Type B pancreatic cell (in vitro differentiated cells): ENCODE data around the gene SYNGR4. TPM values are rescaled to one million over a fixed set of nuclear protein-coding genes. Genes with fewer than 3 reads are reported as not detected.

Source experiments
- DNase-seq: peaks from one replicate; pipeline ENCODE4 v3.0.0; 2021; ENCODE audit warnings: mixed read lengths; ENCODE audit not compliant: unreplicated experiment; ENCODE audit errors: extremely low spot score
- H3K27ac Mint-ChIP-seq: 2 replicates; pipeline ENCODE4 v1.8.0; 2021; ENCODE audit warnings: mild to moderate bottlenecking, mixed read lengths
- H3K27me3 Mint-ChIP-seq: 2 replicates; pipeline ENCODE4 v1.8.0; 2021; ENCODE audit warnings: mixed read lengths
- H3K36me3 Mint-ChIP-seq: 2 replicates; pipeline ENCODE4 v1.8.0; 2021; ENCODE audit warnings: mixed read lengths
- H3K4me1 Mint-ChIP-seq: one replicate; pipeline ENCODE4 v1.8.0; 2021; ENCODE audit warnings: mixed read lengths; ENCODE audit not compliant: unreplicated experiment
- H3K4me3 Mint-ChIP-seq: 2 replicates; pipeline ENCODE4 v1.8.0; 2021; ENCODE audit warnings: mild to moderate bottlenecking, mixed read lengths
- H3K9me3 Mint-ChIP-seq: 2 replicates; pipeline ENCODE4 v1.8.0; 2021; ENCODE audit warnings: mixed read lengths
- total RNA-seq: library from RNA; stranded (reverse); gene quantifications from 2 replicates; pipeline ENCODE4 v1.2.1, GENCODE V29; 2021; ENCODE audit warnings: low replicate concordance
- TF ChIP-seq, protein P1 (sequence below): fragments of 200-600 bp; sonication (generic); conservative IDR thresholded peaks from 2 replicates; pipeline ENCODE4 v1.5.0; 2021; ENCODE audit warnings: antibody characterized with exemption, mild to moderate bottlenecking

The SYNGR4 gene
- total RNA-seq, 1 donor from 2014 or later = not detected

DNA sequence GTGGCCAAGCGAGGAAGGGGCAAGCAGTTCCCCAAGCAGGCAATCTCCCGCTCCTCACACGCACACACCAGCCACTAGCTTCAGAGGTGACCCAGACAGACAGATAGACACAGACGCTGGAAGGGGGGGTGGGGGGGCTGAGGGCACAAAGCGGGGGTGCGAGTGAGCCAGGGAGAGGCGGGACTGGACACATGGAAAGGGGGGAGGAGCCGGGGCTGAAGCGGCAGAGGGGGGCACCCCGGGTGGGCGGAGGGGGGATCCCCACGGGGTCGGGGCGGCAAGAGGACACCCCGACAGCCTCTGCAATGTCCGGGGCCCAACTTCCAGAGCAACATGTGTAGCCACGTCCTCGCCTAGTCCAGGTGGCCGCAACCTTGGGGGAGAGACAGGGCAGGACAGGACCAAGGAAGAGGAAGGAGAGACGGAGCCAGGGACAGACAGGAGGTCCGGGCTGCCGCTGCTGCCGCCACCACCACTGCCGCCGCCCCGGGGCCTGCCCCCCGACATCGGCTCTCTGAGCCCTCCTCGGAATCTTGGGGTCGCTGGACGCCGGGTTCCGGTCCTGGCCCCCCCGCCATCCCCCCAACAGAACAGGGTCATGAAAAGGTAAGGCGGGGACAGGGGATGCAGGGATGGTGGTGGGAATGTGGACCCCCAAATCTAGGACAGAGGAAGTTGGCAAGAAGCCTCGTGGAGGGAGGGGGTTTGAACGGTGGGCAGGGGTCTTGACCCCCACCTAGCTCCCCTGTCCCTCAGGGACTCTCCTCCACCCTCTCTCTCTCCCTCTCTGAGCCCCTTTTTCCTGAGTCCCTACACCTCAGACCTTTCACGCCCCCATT is 30.4 kb downstream of the SYNGR4 start:
- H3K36me3 Mint-ChIP-seq = peaks cover 4% of the 10 kb centered on the region
- peak overlapping the region; percentile 76 for H3K4me3 Mint-ChIP-seq
- peaks cover 54% of the 10 kb centered on the region for H3K27me3 Mint-ChIP-seq
- DNase-seq = no peak
- H3K9me3 Mint-ChIP-seq = no peaks in the 10 kb centered on the region
- H3K27ac Mint-ChIP-seq = no peak overlapping the region
- TF ChIP-seq, protein P1, sequence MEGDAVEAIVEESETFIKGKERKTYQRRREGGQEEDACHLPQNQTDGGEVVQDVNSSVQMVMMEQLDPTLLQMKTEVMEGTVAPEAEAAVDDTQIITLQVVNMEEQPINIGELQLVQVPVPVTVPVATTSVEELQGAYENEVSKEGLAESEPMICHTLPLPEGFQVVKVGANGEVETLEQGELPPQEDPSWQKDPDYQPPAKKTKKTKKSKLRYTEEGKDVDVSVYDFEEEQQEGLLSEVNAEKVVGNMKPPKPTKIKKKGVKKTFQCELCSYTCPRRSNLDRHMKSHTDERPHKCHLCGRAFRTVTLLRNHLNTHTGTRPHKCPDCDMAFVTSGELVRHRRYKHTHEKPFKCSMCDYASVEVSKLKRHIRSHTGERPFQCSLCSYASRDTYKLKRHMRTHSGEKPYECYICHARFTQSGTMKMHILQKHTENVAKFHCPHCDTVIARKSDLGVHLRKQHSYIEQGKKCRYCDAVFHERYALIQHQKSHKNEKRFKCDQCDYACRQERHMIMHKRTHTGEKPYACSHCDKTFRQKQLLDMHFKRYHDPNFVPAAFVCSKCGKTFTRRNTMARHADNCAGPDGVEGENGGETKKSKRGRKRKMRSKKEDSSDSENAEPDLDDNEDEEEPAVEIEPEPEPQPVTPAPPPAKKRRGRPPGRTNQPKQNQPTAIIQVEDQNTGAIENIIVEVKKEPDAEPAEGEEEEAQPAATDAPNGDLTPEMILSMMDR = no peak
- peaks cover 12% of the 10 kb centered on the region for H3K4me1 Mint-ChIP-seq

DNA sequence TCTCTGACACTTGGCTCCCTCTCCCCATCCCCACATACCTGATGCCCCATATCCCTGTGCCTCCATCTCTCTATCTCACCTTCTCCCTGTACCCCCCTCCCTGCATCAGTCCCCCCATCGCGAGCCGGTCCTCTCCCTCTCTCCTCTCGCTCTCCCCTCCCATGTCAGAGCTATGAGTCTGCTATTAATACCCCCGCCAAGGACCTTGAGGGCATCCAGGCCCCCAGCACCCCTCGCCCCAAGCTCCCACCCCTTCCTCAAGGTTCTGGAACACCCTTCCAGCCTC is 30.9 kb downstream of the SYNGR4 start:
- DNase-seq = no peak
- Mint-ChIP-seq H3K36me3 (peaks cover 4% of the 10 kb centered on the region), H3K27me3 (peaks cover 54% of the 10 kb centered on the region), H3K9me3 (no peaks in the 10 kb centered on the region), H3K27ac (no peak overlapping the region), H3K4me1 (peaks cover 12% of the 10 kb centered on the region), H3K4me3 (no peak overlapping the region)
- TF ChIP-seq, protein P1 = no peak

DNA sequence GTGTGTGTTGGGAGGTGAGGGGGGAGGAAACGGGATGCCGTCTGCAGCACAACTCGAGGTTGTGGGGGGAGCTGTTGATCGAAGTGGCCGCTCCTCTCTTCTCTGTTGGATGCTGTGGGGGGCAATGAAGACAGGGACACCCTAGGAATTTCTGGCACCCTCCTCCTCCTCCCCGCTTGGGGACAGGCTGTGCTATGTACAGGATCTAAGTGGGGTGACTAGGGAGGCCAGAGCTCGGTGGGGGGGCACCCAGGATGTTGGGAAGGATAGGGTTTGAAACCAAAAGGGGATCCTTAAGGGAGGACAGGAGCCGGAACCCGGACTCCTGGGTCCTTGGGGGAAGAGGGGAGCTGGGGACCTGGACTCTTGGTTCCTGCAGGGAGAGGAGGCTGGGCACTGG is 31.3 kb downstream of the SYNGR4 start:
- Mint-ChIP-seq H3K4me3 (peak overlapping the region; percentile 45), H3K4me1 (peaks cover 16% of the 10 kb centered on the region), H3K9me3 (no peaks in the 10 kb centered on the region), H3K36me3 (peaks cover 4% of the 10 kb centered on the region), H3K27me3 (peaks cover 57% of the 10 kb centered on the region), H3K27ac (no peak overlapping the region)
- DNase-seq = no peak
- TF ChIP-seq, protein P1 = no peak

DNA sequence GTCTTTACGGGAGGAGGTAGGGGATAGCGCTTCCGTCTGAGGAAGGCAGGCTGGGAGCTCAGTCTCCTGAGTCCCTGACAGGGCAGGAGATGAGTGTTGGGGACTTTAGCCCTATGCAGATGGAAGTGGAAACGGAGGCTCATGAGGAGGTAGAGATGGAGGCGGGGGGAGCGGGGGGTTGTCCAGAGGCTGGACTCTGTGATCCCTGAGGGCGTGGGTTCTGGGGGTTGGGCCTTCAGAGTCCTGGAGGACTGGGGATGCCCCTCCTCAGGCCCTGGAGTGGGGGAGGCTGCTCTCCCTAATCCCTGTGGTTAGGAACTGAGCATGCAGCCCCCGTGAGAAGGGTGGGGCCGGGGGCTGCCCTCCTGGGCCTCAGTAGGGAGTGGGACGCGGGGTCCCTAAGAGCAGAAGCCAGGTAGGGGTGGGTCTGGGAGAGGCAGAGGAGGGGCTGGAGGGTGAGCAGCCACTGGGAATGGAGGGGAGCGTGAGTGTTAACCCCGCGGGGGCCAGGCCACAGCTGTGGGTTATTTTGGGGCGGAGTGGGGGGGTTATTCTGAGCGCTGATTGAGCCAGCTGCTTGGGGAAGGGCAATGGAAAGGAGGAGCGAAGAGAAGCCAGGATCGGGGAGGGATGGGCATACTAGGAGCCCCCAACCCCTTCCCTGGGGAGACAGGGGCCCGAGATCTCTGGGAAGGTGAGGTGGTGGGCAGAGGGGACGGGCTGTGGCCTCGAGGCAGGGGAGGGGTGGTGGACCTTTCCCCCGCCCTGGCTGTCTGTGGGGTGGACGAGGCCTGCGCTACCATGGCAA is 32.1 kb downstream of the SYNGR4 start:
- Mint-ChIP-seq H3K36me3 (peaks cover 4% of the 10 kb centered on the region), H3K4me3 (peak overlapping the region; percentile 45), H3K9me3 (no peaks in the 10 kb centered on the region), H3K4me1 (peaks cover 20% of the 10 kb centered on the region), H3K27ac (peak overlapping the region; percentile 18), H3K27me3 (peaks cover 58% of the 10 kb centered on the region)
- TF ChIP-seq, protein P1 = no peak
- no peak for DNase-seq

DNA sequence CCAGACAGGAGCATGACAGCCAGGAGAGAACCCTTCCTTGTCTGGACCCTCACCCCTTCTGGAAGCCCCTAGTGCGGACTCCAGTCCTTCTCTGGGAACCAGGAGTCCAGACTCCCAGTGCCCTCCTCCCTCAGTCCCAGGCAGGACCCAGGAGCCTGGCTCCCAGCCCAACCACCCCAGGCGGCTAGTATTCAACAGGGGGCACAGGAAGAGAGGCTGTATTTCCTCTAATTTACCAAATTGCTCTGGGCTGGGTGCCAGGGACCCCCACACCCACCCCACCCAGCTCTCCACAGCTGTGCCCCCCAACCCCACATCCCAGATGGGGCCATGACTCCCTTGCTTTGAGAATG is 32.6 kb downstream of the SYNGR4 start:
- Mint-ChIP-seq H3K4me1 (peaks cover 23% of the 10 kb centered on the region), H3K27me3 (peaks cover 55% of the 10 kb centered on the region), H3K4me3 (no peak overlapping the region), H3K9me3 (no peaks in the 10 kb centered on the region), H3K36me3 (peaks cover 4% of the 10 kb centered on the region), H3K27ac (no peak overlapping the region)
- TF ChIP-seq, protein P1 = no peak
- DNase-seq = no peak
